NCI-H2196 treated with DMSO at 0.1 percent for 48 hours (cell line): Measurements from ENCODE around the gene GOLGA7B.

Source experiments
- DNase-seq: peaks from one replicate; lab custom pipeline; 2025; ENCODE audit not compliant: unreplicated experiment; lab: John Stamatoyannopoulos, UW

The GOLGA7B gene

GRCh38 chr10:97891497-97892167 is 42.0 kb downstream of the GOLGA7B start:
- no peak for DNase-seq

DNA sequence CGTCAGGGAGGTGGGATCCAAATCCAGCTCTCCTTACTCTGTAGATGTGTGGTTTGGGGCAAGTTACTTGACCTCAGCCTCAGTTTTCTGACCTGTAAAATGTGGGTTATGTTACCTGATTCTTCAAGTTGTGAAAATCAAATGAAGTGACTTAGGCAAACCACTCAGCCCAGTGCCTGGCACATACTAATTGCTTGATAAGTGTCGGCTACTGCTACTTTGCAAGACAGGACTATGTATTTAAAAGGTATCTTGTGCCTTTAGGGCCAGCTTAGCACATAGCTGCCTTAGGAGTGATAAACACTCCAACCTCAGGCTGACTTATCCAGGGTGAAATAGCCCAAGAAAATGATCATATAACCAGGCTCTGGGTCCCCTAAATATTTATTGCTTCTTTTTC is 42.9 kb downstream of the GOLGA7B start:
- DNase-seq, result no peak

DNA sequence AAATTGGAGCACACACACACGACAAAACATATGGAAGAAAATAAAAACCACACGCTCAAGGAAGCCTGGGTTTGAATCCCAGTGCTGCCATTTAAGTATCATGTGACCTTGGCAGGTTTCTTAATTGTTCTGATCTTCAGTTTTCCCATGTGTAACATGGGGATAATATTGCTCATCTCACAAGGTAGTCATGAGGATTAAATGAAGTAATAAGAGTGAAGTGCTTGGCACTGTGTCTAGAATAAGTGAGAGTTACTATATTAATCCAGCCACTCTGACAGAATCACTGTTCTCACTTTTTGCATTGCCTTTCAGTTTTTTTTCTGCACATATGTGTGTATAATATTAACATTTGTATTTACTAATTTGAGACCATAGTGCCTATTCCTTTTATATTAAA is 43.3 kb downstream of the GOLGA7B start:
- DNase-seq, result no peak

DNA sequence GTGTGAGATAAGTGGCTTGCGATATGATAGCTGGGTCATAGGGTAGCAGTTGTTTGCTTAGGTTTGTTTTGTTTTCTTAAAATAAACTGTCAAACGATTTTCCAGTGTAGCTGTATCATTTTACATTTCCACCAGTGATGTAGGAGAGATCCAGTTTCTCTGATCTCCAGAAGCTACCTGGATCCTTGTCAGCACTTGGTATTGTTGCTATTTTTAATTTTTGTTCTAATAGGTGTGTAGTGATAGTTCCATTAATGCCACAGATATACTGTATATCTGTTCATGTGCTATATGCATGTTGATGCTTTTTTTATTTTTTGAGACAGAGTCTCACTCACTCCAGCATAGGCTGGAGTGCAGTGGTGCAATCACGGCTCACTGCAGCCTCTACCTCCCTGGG is 44.4 kb downstream of the GOLGA7B start:
- DNase-seq, result no peak

DNA sequence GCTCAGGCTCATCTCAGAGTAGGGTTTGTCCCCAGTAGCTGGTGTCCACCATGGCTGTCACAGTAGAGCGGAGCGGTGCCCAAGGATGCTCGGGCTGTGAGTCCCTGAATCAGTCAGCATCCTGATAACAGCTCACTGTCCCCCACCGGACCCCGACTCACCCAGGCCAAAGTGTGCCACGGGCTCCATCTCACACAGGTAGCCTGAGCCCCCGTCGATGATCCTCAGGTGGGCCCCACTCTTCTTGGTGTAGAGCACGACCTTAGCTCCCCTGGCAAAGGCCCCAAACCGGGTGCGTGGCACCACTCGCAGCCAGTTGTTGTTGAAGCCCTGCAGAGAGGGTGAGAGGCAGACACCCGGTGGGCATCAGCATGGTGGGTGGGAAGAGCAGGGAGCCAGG is 45.4 kb downstream of the GOLGA7B start:
- DNase-seq, result no peak

DNA sequence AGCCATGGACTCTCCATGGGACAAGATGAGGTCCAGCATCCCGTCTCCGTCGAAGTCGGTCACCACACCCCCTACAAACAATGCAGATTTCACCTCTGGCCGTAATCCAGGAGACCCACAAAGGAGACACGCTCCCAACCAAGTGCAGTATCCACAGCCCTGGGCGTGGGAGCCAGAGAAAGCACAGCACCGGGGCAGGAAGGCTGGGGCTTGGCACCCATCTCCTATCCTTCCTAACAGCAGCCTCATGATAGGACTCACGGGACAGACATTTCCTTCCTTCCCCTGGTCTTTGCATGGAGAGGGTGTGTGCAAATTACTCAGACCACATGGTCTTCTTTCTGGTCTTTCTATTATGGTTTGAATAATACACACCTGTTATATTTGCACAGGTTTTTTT is 46.3 kb downstream of the GOLGA7B start:
- no peak for DNase-seq

DNA sequence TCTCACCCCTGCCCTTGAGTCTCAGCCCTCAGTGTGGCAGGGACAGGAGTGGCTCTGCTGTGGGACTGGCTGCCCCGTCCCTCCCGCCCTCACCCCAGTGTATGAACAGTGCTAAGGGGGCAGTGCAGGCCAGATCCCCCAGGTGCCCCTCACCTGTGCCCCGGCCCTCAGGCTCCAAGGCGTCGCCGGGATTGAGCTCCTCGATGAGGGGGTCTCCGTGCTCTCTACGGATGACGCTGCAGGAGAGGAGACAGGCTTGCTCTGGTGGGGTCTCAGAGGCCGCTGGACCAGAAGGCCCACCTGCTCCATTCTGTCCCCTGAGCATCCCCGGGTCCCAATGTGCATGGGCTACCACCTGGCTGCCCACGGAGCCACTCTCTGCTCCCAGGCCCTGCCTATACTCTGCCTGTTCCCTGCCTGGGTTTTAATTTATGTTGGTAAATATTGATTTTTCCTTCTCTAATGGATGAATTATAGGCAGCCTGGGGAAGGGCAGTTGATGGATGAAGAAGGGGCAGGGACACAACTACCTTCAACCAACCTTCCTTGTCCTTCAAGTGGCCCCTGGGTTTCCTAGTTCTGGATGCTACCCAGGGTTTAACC is 47.2 kb downstream of the GOLGA7B start:
- DNase-seq, result no peak

- DNase-seq, result no peak
Observed at GRCh38 chr10:97898429-97898828, 48.8 kb downstream of the GOLGA7B start.

DNA sequence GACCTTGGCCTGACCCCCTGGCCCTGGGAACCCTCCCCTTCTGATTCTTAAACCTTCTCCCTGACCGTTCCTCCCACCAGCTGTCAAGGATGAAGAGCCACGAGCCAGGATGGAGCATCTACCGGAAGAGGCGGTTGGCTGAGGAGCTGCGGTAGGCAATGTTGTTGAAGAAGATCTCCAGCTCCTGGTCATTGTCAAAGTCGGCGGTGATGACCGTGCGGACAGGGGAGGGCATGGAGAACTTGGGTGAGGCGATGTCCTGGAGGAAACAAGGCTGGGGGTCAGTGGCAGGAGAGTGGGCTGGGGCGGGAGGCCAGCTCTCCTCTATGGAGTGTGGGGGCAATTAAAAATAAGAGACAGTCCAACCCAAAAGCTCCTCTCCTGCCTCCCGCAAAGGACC is 51.7 kb downstream of the GOLGA7B start:
- DNase-seq, result no peak

DNA sequence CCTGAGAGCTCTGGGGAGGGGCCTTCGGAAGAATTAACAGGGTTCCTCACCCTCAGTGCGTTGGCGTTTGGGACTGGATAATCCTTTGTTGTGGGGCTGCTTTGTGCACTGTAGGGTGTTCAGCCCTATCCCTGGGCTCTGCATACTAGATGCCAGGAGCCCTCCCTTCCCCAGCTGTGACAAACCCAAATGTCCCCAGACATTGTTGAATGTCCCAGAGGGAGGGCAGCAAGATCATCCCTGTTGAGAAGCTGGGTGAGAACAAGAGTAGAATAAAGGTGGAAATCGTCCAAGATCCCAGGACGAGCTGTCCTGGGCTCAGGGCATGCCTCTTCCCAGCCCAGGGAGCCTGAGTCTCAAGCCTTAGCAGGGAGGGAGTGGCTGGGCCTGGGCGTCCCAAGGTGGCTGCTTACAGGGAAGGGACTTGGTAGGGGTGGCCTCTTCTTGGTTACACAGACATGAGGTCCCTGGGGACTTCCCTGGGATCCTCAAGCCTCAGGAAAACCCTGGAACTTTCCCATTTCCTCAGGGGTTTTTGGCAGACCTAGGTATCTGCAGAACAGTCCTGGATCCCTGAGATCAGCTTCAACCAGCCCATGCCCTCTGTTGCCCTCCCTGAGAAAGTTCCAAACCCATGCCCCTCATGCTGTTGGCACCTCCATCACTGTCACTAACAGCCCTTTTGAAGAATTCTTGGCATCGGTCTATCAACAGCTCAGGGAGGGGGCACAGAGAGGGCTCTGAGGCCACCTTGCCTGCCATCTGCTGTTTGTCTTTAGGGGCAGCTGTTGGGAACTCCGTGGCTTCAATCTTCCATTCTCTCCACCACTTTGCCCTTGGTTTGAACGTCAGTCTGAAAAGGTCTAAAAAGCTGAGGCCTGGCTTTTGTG is 53.7 kb downstream of the GOLGA7B start:
- no peak for DNase-seq

DNA sequence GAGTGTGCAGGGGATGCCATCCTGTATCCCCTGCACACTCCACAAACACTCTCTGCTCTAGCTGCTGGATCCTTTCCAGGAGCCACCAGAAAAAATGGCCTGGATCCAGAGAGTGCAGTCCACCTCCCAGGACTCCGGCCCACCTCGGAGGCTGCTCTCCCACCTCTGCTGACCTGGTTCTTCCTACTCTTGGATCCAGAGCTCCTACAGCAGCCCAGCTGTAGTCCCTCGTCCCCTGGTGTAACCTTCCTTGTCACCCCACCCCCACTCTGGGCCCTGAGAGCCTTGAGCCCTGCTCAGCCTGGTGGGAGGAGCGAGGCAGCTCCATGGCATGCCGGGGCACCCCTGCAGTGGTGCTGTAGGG is 54.4 kb downstream of the GOLGA7B start:
- no peak for DNase-seq

DNA sequence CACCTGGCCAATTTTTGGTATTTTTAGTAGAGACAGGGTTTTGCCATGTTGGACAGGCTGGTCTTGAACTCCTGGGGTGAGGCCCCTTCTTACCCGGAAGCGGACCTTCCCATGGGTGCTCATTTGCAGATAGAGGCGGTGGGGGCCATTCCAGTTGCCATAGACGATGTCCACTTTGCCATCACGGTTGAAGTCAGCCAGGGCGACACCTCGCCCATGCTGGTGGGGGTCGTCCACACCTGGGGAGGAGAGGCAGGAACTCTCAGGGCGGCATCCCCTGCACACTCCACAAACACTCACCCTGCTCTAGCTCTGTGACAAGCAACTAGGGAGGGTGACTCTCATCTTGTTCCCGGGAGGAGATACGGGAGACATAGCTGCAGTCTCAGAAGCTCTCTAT is 54.9 kb downstream of the GOLGA7B start:
- DNase-seq, result no peak

- no peak for DNase-seq
Observed at GRCh38 chr10:97905276-97905675, 55.6 kb downstream of the GOLGA7B start.

GRCh38 chr10:97907211-97907610 is 57.6 kb downstream of the GOLGA7B start:
- no peak for DNase-seq

DNA sequence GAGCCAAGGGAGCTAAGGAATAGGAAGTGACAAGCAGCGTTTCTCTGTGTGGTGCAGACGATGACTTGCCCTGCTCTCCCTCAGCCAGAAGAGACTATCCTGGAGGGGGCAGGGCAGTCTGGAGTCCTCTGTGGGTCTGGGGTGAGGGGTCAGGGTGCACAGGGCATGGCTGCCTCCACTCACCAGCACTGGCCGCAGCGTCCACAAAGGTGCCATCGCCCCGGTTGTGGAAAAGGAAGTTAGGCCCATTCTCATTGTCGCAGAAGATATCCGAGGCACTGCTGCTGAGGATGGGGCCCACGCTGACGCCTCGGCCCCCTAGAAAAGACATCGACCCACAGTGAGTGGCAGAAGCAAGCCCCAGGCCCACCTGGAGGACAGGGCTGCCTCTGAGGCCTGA is 58.2 kb downstream of the GOLGA7B start:
- DNase-seq, result no peak

- DNase-seq, result no peak
Observed at GRCh38 chr10:97910661-97911060, 61.0 kb downstream of the GOLGA7B start.

- no peak for DNase-seq
Observed at GRCh38 chr10:97911217-97911616, 61.6 kb downstream of the GOLGA7B start.

GRCh38 chr10:97913193-97913592 is 63.5 kb downstream of the GOLGA7B start:
- DNase-seq, result no peak

DNA sequence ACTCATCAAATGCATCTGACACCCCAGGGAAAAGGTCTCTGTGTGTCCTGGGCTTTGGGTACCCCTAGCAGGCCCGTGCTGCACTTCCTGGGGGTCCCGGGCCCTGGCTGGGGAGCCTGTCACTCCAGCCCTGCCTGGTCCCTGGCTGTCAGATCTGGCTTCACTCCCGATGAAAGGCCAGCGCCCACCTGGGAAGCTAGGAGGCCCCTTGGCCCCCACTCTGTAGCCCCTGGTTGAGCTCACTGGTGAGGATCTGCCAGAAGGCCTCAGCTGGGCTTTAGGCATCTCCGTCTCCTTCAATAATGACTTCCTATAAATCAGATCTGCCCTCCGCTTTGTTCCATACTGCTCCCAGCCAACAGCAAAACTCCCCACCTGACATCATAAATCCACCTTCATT is 64.0 kb downstream of the GOLGA7B start:
- no peak for DNase-seq

DNA sequence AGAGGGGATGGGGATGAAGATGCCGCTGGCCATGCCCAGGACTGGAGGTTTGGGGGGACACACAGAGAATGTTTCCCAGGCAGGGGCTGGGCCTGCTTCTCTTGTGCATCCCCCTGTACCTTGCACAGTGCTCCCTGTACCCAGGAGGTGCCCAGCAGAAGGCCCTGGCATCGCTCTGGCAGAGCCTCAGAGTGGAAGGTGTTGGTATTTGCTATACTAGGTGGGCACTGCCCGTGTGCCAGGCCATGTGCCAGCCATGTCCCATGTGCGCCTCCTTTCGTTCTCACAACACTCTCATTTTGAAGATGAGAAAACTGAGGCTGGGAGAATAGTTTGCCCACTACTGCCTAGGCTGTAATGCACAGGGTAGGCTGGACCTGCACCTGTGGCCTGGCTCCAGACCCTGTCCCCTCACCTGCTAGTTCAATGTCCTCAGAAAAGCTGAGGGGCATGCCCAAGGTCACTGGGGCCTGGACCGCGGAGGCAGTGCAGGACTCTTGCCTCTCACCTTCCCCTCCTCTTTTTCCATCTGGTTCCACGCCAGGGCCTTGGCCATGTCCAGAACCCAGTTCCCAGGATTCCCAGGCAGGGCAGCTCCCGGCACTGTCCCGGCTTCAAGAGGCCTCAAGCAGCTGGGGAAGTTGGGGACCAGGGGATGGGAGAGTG is 64.7 kb downstream of the GOLGA7B start:
- no peak for DNase-seq

DNA sequence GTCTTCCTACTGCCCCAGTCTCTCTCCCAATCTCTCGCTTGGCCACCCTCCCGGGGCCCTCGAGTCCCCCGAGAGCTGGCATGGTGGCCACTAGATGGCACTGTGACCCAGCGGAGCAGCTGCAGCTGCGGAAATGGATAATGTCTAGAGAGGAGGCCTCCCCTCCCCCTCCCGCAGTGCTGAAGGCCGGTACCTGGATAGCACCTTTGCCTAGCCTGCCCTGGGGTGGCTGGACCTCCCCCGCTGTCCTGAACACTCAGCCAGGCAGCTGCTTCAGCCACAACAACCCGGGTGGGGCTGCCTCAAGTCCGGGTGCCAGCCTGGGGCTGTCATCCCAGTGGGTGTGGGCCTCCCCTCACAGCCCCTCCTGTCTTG is 65.2 kb downstream of the GOLGA7B start:
- peak; percentile 62 for DNase-seq
